Caco-2 (cell line): ENCODE data around the gene LAMP1. TPM values are rescaled to one million over a fixed set of nuclear protein-coding genes. Genes with fewer than 3 reads are reported as not detected.

Experiments used
- BruUV-seq: library from RNA; stranded (reverse); fragments of 400-500 nt; replicated peaks from 2 replicates; lab custom pipeline; 2021; lab: Mats Ljungman, UMichigan
- CTCF ChIA-PET: fragments of 300-600 bp; sonication (Branson Sonifier 250); formaldehyde crosslinking; loops from one replicate; lab custom pipeline; 2022; ENCODE audit warnings: antibody characterized with exemption; lab: Charles Lee
- POLR2A ChIA-PET: fragments of 300-600 bp; sonication (Branson Sonifier 250); formaldehyde crosslinking; loops from one replicate; lab custom pipeline; 2022; ENCODE audit warnings: antibody characterized with exemption; lab: Charles Lee
- DNase-seq, 2 experiments: peaks; one replicate each; pipeline versions ENCODE4 v3.0.0 to v3.0.0-alpha.2; 2020 to 2022
- H3K27me3 ChIP-seq: replicated peaks from 2 replicates; pipeline ENCODE4 v1.6.0; 2011; ENCODE audit warnings: low read length; ENCODE audit not compliant: control insufficient read depth, insufficient read depth
- H3K36me3 ChIP-seq: 2 replicates; pipeline ENCODE4 v1.5.1; 2011; ENCODE audit warnings: low read length; ENCODE audit not compliant: control insufficient read depth, insufficient read depth
- H3K4me1 ChIP-seq: fragments of 250-450 bp; sonication (Bioruptor Pico); 2 replicates; pipeline ENCODE4 v1.5.1; 2020; ENCODE audit warnings: mild to moderate bottlenecking
- H3K4me3 ChIP-seq: 2 replicates; pipeline ENCODE4 v1.5.1; 2011; ENCODE audit warnings: low read depth, mild to moderate bottlenecking, control low read depth, low read length
- H3K9me3 ChIP-seq: fragments of 250-450 bp; sonication (Bioruptor Pico); 2 replicates; pipeline ENCODE4 v1.5.1; 2020; ENCODE audit warnings: mild to moderate bottlenecking, moderate library complexity
- H3K27ac Mint-ChIP-seq: one replicate; pipeline ENCODE4 v1.8.0; 2022; ENCODE audit warnings: mixed read lengths; ENCODE audit not compliant: unreplicated experiment
- H3K27me3 Mint-ChIP-seq: one replicate; pipeline ENCODE4 v1.8.0; 2022; ENCODE audit warnings: mixed read lengths; ENCODE audit not compliant: insufficient read depth, unreplicated experiment
- H3K36me3 Mint-ChIP-seq: one replicate; pipeline ENCODE4 v1.8.0; 2022; ENCODE audit warnings: mild to moderate bottlenecking, mixed read lengths; ENCODE audit not compliant: insufficient read depth, unreplicated experiment
- H3K4me1 Mint-ChIP-seq: one replicate; pipeline ENCODE4 v1.8.0; 2022; ENCODE audit warnings: low read depth, mixed read lengths; ENCODE audit not compliant: unreplicated experiment
- H3K4me3 Mint-ChIP-seq: one replicate; pipeline ENCODE4 v1.8.0; 2022; ENCODE audit warnings: mild to moderate bottlenecking, moderate library complexity, mixed read lengths; ENCODE audit not compliant: unreplicated experiment
- H3K9me3 Mint-ChIP-seq: one replicate; pipeline ENCODE4 v1.8.0; 2022; ENCODE audit warnings: mixed read lengths; ENCODE audit not compliant: unreplicated experiment
- CTCF ChIP-seq, 2 experiments: fragments of 200-600 bp in 1 of 2; IDR thresholded peaks; 1 replicate in 1 of 2; 2 replicates in 1 of 2; pipeline versions ENCODE4 v1.5.1 to v1.8.0; 2011 to 2022; ENCODE audit warnings: antibody characterized with exemption in 1 of 2, control low read depth in 1 of 2, inconsistent platforms in 1 of 2, low read depth in 1 of 2, low read length in 1 of 2, mild to moderate bottlenecking in 1 of 2, moderate library complexity in 1 of 2; ENCODE audit not compliant: insufficient read depth in 1 of 2, severe bottlenecking in 1 of 2, unreplicated experiment in 1 of 2
- intact Hi-C: fragments of 100-400 bp; cut with micrococcal nuclease; formaldehyde crosslinking; loops from one replicate; pipeline ENCODE4 v1.10.0; 2022; ENCODE audit not compliant: unreplicated experiment
- total RNA-seq: library from RNA; stranded (reverse); gene quantifications from 2 replicates; pipeline ENCODE4 v1.2.3, GENCODE V29; 2022

The LAMP1 gene
- total RNA-seq, 1 experiment from 2014 or later = 244 TPM

- Histone ChIP-seq H3K4me3 (no peak overlapping the region), H3K27me3 (no peaks in the 10 kb centered on the region), H3K36me3 (peaks cover 4% of the 10 kb centered on the region), H3K4me1 (no peaks in the 10 kb centered on the region), H3K9me3 (no peaks in the 10 kb centered on the region; the same call in 1 of the 2 replicates)
- Mint-ChIP-seq H3K27ac (no peak overlapping the region), H3K27me3 (no peaks in the 10 kb centered on the region), H3K4me1 (no peaks in the 10 kb centered on the region), H3K36me3 (peaks cover 61% of the 10 kb centered on the region), H3K4me3 (no peak overlapping the region), H3K9me3 (no peaks in the 10 kb centered on the region)
- ChIA-PET POLR2A (no interaction called here), CTCF (interaction anchor here (1.0 kb wide), 1 partner anchor 44 kb away, joined by 3 read pairs; no protein-coding TSS in a partner anchor)
- intact Hi-C loops = no loop called here
- BruUV-seq = no TSS peak
- TF ChIP-seq CTCF (IDR thresholded peaks at IDR 0.05; ENCODE audit: insufficient read depth in 1 of 2, low read depth in 1 of 2, low read length in 1 of 2, severe bottlenecking in 1 of 2, unreplicated experiment in 1 of 2) = no peak
- no peak for DNase-seq
Measured at GRCh38 chr13:113349491-113349890, 52.5 kb downstream of the LAMP1 start.

- Mint-ChIP-seq H3K4me1 (no peaks in the 10 kb centered on the region), H3K36me3 (peaks cover 61% of the 10 kb centered on the region), H3K4me3 (no peak overlapping the region), H3K27ac (peak overlapping the region; percentile 36), H3K27me3 (no peaks in the 10 kb centered on the region), H3K9me3 (no peaks in the 10 kb centered on the region)
- POLR2A ChIA-PET = no interaction called here
- H3K4me1 ChIP-seq = no peaks in the 10 kb centered on the region
- peak in 1 of 2 experiments; percentile 44 for DNase-seq
- peak in 1 of 2 experiments; percentile 21 for TF ChIP-seq CTCF (IDR thresholded peaks at IDR 0.05; ENCODE audit: insufficient read depth in 1 of 2, low read depth in 1 of 2, low read length in 1 of 2, severe bottlenecking in 1 of 2, unreplicated experiment in 1 of 2)
- peaks cover 4% of the 10 kb centered on the region for H3K36me3 ChIP-seq
- intact Hi-C loops = loop anchor here (5.0 kb wide), 1 partner anchor 42 kb away; no protein-coding TSS in a partner anchor
- H3K9me3 ChIP-seq = no peaks in the 10 kb centered on the region; the same call in 1 of the 2 replicates
- H3K27me3 ChIP-seq = no peaks in the 10 kb centered on the region
- H3K4me3 ChIP-seq = no peak overlapping the region
- BruUV-seq = no TSS peak
- CTCF ChIA-PET = interaction anchor here (1.0 kb wide), 1 partner anchor 44 kb away, joined by 3 read pairs; no protein-coding TSS in a partner anchor
Measured at GRCh38 chr13:113350065-113350937, 53.3 kb downstream of the LAMP1 start.

GRCh38 chr13:113350938-113351335, 53.9 kb downstream of the LAMP1 start:
- no peak for DNase-seq
- BruUV-seq = no TSS peak
- Mint-ChIP-seq H3K4me3 (no peak overlapping the region), H3K36me3 (peaks cover 60% of the 10 kb centered on the region), H3K27ac (no peak overlapping the region), H3K27me3 (no peaks in the 10 kb centered on the region), H3K9me3 (no peaks in the 10 kb centered on the region), H3K4me1 (no peaks in the 10 kb centered on the region)
- no peaks in the 10 kb centered on the region for H3K4me1 ChIP-seq
- H3K9me3 ChIP-seq = no peaks in the 10 kb centered on the region; the same call in 1 of the 2 replicates
- no peak overlapping the region for H3K4me3 ChIP-seq
- H3K27me3 ChIP-seq = no peaks in the 10 kb centered on the region
- no peak for TF ChIP-seq CTCF (IDR thresholded peaks at IDR 0.05; ENCODE audit: insufficient read depth in 1 of 2, low read depth in 1 of 2, low read length in 1 of 2, severe bottlenecking in 1 of 2, unreplicated experiment in 1 of 2)
- intact Hi-C loops = loop anchor here (5.0 kb wide), 1 partner anchor 41 kb away; no protein-coding TSS in a partner anchor
- ChIA-PET CTCF (no interaction called here), POLR2A (no interaction called here)
- peaks cover 4% of the 10 kb centered on the region for H3K36me3 ChIP-seq
